IPS-15b (cell line): ENCODE measurements around the gene ETAA1.

Source experiments
- H3K27me3 ChIP-seq: one replicate; pipeline ENCODE4 v1.6.1; 2013; ENCODE audit warnings: low read length; ENCODE audit not compliant: control insufficient read depth, insufficient read depth
- H3K36me3 ChIP-seq: one replicate; pipeline ENCODE4 v1.6.1; 2013; ENCODE audit warnings: low read length; ENCODE audit not compliant: control insufficient read depth, insufficient read depth
- H3K4me1 ChIP-seq: one replicate; pipeline ENCODE4 v1.6.1; 2013; ENCODE audit warnings: mild to moderate bottlenecking, low read length; ENCODE audit not compliant: control insufficient read depth, insufficient read depth
- H3K4me3 ChIP-seq: one replicate; pipeline ENCODE4 v1.5.1; 2013; ENCODE audit warnings: low read depth, low read length
- H3K9ac ChIP-seq: one replicate; pipeline ENCODE4 v1.6.1; 2013; ENCODE audit warnings: low read depth, mild to moderate bottlenecking, low read length
- H3K9me3 ChIP-seq: one replicate; pipeline ENCODE4 v1.6.1; 2013; ENCODE audit warnings: mild to moderate bottlenecking, low read length; ENCODE audit not compliant: control insufficient read depth, insufficient read depth

The ETAA1 gene

DNA sequence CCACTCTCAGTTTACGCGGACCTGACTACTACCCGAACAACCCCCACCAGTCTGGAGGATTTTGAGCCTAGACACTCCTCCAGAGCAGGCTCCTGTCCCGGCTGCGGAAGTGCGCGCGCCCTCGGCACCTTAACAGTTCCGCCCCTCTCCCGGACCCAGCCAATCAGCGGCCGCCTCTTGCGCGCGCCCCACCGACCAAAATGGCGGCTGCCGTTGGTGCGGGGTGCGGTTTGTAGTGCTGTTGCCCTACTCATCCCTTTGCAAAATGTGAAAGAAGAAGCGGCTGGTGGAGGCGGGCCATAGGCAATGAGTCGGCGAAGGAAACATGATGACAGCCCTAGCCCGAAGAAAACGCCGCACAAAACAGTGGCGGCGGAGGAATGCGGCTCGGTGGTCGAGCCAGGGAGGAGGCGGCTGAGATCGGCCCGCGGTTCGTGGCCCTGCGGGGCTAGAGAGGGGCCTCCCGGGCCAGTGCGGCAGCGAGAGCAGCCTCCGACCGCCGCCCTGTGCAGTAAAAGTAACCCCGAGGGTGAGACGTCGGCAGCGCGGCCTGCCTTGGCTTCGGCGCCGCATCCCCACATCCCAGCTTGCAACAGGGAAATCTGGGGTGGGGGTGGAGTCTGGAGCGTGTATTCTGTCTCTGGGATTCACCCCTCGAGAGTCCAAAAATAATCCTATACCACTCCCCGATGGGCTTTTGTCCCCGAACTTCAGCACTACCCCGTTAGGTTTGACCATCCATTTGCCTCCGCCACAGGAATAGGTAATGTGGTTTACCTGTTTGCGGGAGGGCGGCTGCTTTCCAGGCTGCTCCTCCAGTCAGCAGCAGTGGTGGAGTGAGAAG lies at the start of gene ETAA1:
Gene ETAA1 (plus strand): TSS at position 191 of the 844 bp plus-strand sequence. CDS start 116 bp downstream, at position 307.
- Histone ChIP-seq H3K27me3 (no peaks in the 10 kb centered on the region), H3K9ac (peak within 1 kb of the TSS; percentile 57), H3K4me3 (peak within 1 kb of the TSS; percentile 76), H3K4me1 (peaks cover 2% of the 10 kb centered on the region), H3K9me3 (no peaks in the 10 kb centered on the region), H3K36me3 (no peaks in the 10 kb centered on the region)

DNA sequence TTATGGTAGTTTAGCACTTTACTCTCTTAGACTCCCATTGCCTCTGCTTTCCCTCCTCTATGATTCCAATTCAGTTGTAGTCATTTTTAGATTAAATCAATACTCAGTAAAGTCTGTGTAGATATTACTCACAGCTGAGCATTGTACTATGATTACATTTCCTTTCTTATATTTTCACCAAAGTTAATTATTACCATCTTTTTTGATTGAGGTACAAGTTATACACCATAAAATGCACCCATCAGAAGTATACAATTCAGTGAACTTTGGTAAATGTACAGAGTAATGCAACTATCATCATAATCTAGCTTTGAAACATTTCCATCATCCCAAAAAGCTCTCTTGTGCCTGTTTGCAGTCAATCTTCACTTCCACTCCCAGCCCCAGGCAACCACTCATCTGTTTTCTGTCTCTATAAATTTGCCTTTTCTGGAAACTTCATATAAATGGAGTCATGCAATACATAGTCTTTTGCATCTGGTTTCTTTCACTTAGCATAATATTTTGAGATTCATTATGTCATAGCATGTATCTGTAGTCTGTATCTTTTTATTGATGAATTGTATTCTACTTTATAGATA lies 30.2 kb upstream of the ETAA1 start:
- H3K36me3 ChIP-seq = no peaks in the 10 kb centered on the region
- H3K4me3 ChIP-seq = no peak overlapping the region
- H3K4me1 ChIP-seq = no peaks in the 10 kb centered on the region
- no peaks in the 10 kb centered on the region for H3K9me3 ChIP-seq
- no peak overlapping the region for H3K9ac ChIP-seq
- H3K27me3 ChIP-seq = no peaks in the 10 kb centered on the region

DNA sequence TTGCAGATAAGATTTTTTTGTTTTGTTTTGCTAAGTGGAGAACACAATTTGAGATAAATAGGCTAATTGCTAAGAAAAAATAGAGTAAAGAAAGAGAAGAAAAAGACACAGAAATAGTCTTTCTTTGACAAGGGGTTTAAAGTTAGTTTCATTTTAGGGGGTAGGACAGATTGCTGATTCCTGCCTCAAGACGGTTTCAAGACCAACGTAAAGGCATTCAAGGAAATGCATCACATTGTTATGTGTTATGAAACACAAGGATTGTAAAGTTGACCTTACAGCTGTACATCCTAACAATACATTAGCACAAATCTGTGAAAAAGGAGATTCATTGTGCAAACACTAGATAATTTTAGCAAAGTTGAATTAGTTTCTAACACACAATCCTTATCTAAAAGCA lies 22.7 kb upstream of the ETAA1 start:
- Histone ChIP-seq H3K4me1 (no peaks in the 10 kb centered on the region), H3K36me3 (no peaks in the 10 kb centered on the region), H3K9ac (no peak overlapping the region), H3K9me3 (no peaks in the 10 kb centered on the region), H3K4me3 (no peak overlapping the region), H3K27me3 (no peaks in the 10 kb centered on the region)

DNA sequence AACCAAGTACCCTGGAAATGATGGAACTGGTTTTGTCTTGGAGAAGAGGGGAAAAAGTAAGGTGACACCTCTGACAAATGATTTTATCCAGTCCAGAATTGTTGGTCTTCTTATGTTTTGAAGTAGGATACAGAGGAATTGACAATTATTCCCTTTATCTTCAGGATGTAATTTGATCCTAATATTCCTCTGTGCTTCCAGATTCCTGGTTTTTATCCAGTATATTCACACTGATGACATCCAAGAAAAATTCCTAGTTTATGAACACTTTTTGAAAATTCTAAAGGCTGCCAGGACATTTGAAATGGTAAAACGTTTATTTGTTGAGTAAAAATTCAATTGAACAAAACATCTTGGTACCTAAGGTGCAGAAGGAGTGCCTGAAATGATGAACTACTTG lies 22.2 kb upstream of the ETAA1 start:
- Histone ChIP-seq H3K27me3 (no peaks in the 10 kb centered on the region), H3K4me1 (no peaks in the 10 kb centered on the region), H3K36me3 (no peaks in the 10 kb centered on the region), H3K4me3 (no peak overlapping the region), H3K9me3 (no peaks in the 10 kb centered on the region), H3K9ac (no peak overlapping the region)

DNA sequence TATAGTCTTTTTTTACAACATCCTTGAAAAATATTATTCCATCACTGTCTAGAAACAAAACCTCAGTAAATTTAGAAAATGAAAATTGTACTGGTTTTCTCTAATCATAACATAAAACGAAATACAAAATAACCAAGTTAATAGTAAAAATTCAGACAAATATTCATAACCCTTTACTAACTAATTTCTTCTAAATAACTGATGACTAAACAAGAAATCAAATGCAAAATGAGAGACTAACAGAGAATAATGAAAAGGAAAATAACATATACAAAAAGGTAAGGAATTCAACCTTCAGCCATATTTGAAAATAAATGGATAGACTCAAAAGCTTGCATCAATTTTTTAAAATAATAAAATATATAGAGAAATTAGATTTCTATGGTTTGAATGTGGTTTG lies 18.6 kb upstream of the ETAA1 start:
- H3K4me3 ChIP-seq = no peak overlapping the region
- H3K36me3 ChIP-seq = no peaks in the 10 kb centered on the region
- H3K9ac ChIP-seq = no peak overlapping the region
- H3K9me3 ChIP-seq = no peaks in the 10 kb centered on the region
- H3K27me3 ChIP-seq = no peaks in the 10 kb centered on the region
- H3K4me1 ChIP-seq = no peaks in the 10 kb centered on the region

DNA sequence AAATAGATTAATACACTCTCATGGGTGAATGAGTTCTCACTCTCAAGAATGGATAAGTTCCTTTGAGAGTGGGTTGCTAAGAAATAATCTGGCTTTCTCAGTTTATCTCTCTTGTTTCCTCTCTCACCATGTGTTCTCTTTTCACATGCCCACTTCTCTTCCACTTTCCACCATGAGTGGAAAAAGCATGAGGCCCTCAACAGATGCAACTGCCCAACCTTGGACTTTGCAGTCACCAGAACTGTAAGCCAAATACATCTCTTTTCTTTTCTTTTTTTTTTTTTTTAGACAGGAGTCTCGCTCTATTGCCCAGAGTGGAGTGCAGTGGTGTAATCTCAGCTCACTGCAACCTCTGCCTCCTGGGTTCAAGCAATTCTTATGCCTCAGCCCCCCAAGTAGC lies 18.1 kb upstream of the ETAA1 start:
- H3K9ac ChIP-seq = no peak overlapping the region
- no peaks in the 10 kb centered on the region for H3K4me1 ChIP-seq
- H3K4me3 ChIP-seq = no peak overlapping the region
- no peaks in the 10 kb centered on the region for H3K36me3 ChIP-seq
- H3K9me3 ChIP-seq = no peaks in the 10 kb centered on the region
- no peaks in the 10 kb centered on the region for H3K27me3 ChIP-seq

DNA sequence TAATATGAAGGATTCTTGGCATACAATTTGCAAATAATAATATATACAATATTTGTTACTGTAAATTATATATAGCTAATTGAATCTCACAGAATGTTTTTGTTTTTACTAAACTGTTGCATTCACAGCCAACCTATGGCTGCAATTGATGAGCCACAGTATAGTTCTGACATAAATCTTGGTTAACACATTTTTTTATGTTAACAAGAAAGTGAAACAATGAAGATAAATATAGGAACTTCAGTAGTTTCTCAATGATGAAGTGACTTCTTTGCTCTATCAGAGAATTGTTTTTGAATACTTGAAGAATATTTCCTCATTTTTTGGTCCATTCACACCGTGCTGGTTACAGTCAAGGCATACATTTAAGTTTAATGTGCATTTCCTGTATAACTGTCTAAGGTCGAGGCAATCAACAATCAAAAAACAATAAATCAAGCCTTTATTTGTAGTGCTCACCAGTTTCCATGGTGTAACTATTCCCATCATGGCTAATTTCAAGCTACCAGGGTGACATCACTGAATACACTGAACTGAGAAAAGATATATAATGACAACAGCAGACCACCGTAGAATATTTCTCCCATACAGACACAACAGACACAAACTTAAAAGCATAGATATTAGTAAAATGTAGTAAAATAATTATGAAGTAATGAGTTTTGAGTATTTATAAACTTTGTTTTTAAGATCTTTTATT lies 12.9 kb upstream of the ETAA1 start:
- H3K9me3 ChIP-seq = no peaks in the 10 kb centered on the region
- no peaks in the 10 kb centered on the region for H3K27me3 ChIP-seq
- no peak overlapping the region for H3K9ac ChIP-seq
- H3K4me1 ChIP-seq = peaks cover 5% of the 10 kb centered on the region
- H3K36me3 ChIP-seq = no peaks in the 10 kb centered on the region
- no peak overlapping the region for H3K4me3 ChIP-seq

DNA sequence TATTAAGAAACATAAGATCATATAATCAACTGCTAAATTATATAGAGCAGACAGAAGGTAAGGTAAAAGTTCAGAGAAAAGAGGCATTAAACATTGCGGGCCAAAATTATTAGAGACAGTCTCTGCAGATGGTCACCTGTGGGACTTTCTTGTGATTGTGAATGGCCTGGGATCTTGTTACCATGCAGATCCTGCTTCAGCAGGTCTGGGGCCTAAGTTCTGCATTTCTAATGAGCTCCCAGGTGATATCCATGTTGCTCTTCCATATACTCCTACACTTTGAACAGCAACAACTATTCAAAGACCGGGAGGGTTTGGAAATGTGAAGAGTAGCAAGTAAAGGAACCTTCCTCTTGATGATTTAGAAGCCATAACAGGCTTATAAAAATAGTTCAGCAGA lies 8.5 kb upstream of the ETAA1 start:
- no peaks in the 10 kb centered on the region for H3K9me3 ChIP-seq
- no peaks in the 10 kb centered on the region for H3K36me3 ChIP-seq
- no peak overlapping the region for H3K4me3 ChIP-seq
- no peak overlapping the region for H3K9ac ChIP-seq
- no peaks in the 10 kb centered on the region for H3K27me3 ChIP-seq
- peaks cover 21% of the 10 kb centered on the region for H3K4me1 ChIP-seq

DNA sequence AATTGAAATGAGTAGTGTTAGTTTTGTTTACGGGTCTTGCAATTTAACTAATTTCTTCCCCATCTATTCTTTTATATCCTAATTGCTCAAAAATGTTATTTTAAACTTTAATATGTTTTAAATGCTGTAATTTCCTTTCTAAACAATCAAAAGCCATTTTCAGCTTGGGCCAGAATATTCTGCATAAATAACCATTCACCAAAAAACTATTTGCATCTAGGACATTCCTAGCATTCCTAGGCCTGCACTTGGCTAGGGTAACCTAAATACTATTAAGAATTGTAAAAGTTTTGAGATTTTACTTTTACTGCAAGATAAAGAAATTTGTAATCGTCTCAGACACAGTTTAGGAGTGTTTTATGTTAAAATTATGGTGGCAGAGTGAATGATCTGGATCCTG lies 7.8 kb upstream of the ETAA1 start:
- Histone ChIP-seq H3K36me3 (no peaks in the 10 kb centered on the region), H3K4me3 (no peak overlapping the region), H3K4me1 (peaks cover 21% of the 10 kb centered on the region), H3K9ac (no peak overlapping the region), H3K9me3 (no peaks in the 10 kb centered on the region), H3K27me3 (no peaks in the 10 kb centered on the region)

DNA sequence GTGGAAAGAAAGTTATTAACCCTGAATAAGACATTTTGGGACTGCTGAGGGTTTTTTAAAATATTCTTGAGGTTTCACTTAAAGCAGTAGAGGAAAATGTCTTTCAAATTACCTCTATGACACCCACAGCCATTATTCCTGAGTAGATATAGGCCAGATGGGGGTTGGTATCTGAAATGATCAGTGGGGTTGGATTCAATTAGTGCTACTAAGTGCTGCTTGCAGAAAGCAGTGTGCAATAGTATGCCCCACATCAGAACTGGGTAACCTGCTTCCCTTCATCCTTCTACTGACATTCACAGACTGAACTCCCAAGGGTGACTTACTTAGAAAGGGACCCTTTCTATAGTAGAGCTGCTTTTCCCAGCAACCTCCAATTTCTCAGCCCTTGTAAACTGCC lies 7.3 kb upstream of the ETAA1 start:
- Histone ChIP-seq H3K9me3 (no peaks in the 10 kb centered on the region), H3K9ac (no peak overlapping the region), H3K4me1 (peaks cover 21% of the 10 kb centered on the region), H3K4me3 (no peak overlapping the region), H3K36me3 (no peaks in the 10 kb centered on the region), H3K27me3 (no peaks in the 10 kb centered on the region)

DNA sequence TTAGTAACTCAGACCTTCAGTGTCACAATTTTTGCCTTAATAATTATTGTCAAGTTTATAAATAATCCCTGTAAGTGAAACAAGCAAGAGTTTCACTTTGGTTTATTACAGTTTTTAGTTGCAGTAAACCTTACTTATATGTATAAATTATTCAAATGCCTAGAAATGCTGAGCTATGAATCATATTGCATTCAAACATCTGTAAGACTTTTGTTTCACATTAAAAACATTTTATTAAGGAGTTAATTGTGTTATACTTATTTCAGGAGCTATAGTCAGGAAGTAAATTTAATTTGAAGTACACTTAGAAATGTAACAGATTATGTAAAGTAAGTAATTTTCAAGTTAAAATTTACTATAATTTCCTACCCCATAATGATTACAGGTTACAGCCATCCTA lies 3.9 kb upstream of the ETAA1 start:
- Histone ChIP-seq H3K9me3 (no peaks in the 10 kb centered on the region), H3K4me3 (no peak overlapping the region), H3K9ac (no peak overlapping the region), H3K36me3 (no peaks in the 10 kb centered on the region), H3K4me1 (peaks cover 21% of the 10 kb centered on the region), H3K27me3 (no peaks in the 10 kb centered on the region)

DNA sequence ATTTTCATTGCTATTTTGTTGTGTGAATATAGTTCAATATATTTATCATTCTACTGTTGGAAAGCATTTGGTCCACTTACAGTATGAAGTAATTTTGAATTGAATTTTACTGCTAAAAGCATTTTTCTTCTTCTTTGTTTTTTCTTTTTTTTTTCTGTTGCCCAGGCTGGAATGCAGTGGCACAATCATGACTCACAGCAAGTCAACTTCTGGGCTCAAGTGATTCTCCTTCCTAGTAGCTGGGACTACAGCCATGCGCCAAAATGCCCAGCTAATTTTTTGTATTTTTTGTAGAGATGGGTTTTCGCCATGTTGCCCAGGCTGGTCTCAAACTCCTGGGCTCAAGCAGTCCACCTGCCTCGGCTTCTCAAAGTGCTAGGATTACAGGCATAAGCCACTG lies 2.4 kb upstream of the ETAA1 start:
- Histone ChIP-seq H3K4me1 (peaks cover 15% of the 10 kb centered on the region), H3K9me3 (no peaks in the 10 kb centered on the region), H3K27me3 (no peaks in the 10 kb centered on the region), H3K9ac (no peak overlapping the region), H3K36me3 (no peaks in the 10 kb centered on the region), H3K4me3 (no peak overlapping the region)
